HUDEP-2 (cell line): ENCODE results near the gene DUSP11.
"Not testable (repeated sequence)": the region's sequence is repeated elsewhere in the genome, so short reads cannot be mapped to it uniquely, and the experiment has no call there.

Experiments
- DNase-seq, 76 experiments: peaks; one replicate each; lab custom pipeline; 2025; ENCODE audit not compliant: unreplicated experiment in 76 of 76; lab: John Stamatoyannopoulos, UW

The DUSP11 gene

GRCh38 chr2:73776381-73776780, 3.5 kb downstream of the DUSP11 start:
- no peak for DNase-seq

- peak in 6 of 76 experiments; percentile 2 to 41 (median 11) for DNase-seq
Measured at GRCh38 chr2:73772819-73773218, 7.1 kb downstream of the DUSP11 start.

- DNase-seq, result no peak
Measured at GRCh38 chr2:73770725-73771124, 9.2 kb downstream of the DUSP11 start.

- DNase-seq, result no peak
Measured at GRCh38 chr2:73766994-73767393, 12.9 kb downstream of the DUSP11 start.

GRCh38 chr2:73766349-73766748, 13.6 kb downstream of the DUSP11 start:
- DNase-seq, result no peak

- DNase-seq, result no peak
Measured at GRCh38 chr2:73764945-73765344, 15.0 kb downstream of the DUSP11 start.

GRCh38 chr2:73762571-73762970, 17.3 kb downstream of the DUSP11 start:
- DNase-seq, result no peak

GRCh38 chr2:73759904-73760303, 20.0 kb downstream of the DUSP11 start:
- no peak for DNase-seq

GRCh38 chr2:73759285-73759764, 20.6 kb downstream of the DUSP11 start:
- DNase-seq, result no peak

GRCh38 chr2:73754332-73754731, 25.6 kb downstream of the DUSP11 start:
- DNase-seq, result peak in 4 of 76 experiments; percentile 13 to 39 (median 16)

GRCh38 chr2:73749314-73749713, 30.6 kb downstream of the DUSP11 start:
- no peak for DNase-seq

- DNase-seq, result no peak
Measured at GRCh38 chr2:73746877-73747208, 33.1 kb downstream of the DUSP11 start.

- no peak for DNase-seq
Measured at GRCh38 chr2:73746015-73746876, 33.7 kb downstream of the DUSP11 start.

- no peak for DNase-seq
Measured at GRCh38 chr2:73740767-73741166, 39.1 kb downstream of the DUSP11 start.

GRCh38 chr2:73739101-73739500, 40.8 kb downstream of the DUSP11 start:
- no peak for DNase-seq

GRCh38 chr2:73736855-73737779, 42.8 kb downstream of the DUSP11 start, which contains the start of gene TPRKB:
Gene TPRKB (minus strand): TSS chr2:73737345. CDS start chr2:73734569, 2,776 bp downstream.
- peak in 75 of 76 experiments; percentile 45 to 98 (median 94) for DNase-seq

GRCh38 chr2:73736378-73736777, 43.5 kb downstream of the DUSP11 start:
- no peak for DNase-seq

GRCh38 chr2:73730810-73731209, 49.1 kb downstream of the DUSP11 start:
- no peak for DNase-seq

- no peak for DNase-seq
Measured at GRCh38 chr2:73728711-73729110, 51.2 kb downstream of the DUSP11 start.

- DNase-seq, result no peak
Measured at GRCh38 chr2:73728043-73728442, 51.9 kb downstream of the DUSP11 start.

- DNase-seq, result not testable (repeated sequence)
Measured at GRCh38 chr2:73726657-73727056, 53.2 kb downstream of the DUSP11 start.
